Neural progenitor cell (in vitro differentiated cells): ENCODE results near the gene RIPOR1. TPM values are rescaled to one million over a fixed set of nuclear protein-coding genes. Genes with fewer than 3 reads are reported as not detected.

ENCODE experiments used
- DNase-seq: peaks from one replicate; pipeline ENCODE4 v3.0.0-alpha.2; 2016; ENCODE audit warnings: low spot score
- H2AFZ ChIP-seq: fragments of 200-600 bp; sonication (generic); replicated peaks from 2 replicates; pipeline ENCODE4 v1.6.1; 2016; ENCODE audit warnings: antibody characterized with exemption
- H3F3A ChIP-seq: fragments of 200-600 bp; sonication (generic); 2 replicates; pipeline ENCODE4 v1.6.1; 2016; ENCODE audit warnings: antibody characterized with exemption, low read depth
- H3K27ac ChIP-seq: fragments of 200-600 bp; sonication (generic); 2 replicates; pipeline ENCODE4 v1.5.1; 2016; ENCODE audit warnings: mild to moderate bottlenecking
- H3K27me3 ChIP-seq: fragments of 200-600 bp; sonication (generic); 2 replicates; pipeline ENCODE4 v1.6.1; 2016; ENCODE audit warnings: mild to moderate bottlenecking, moderate library complexity
- H3K36me3 ChIP-seq: fragments of 200-600 bp; sonication (generic); 2 replicates; pipeline ENCODE4 v1.5.1; 2016
- H3K4me1 ChIP-seq: fragments of 200-600 bp; sonication (generic); 2 replicates; pipeline ENCODE4 v1.6.1; 2016; ENCODE audit warnings: mixed run types
- H3K4me2 ChIP-seq: fragments of 200-600 bp; sonication (generic); 2 replicates; pipeline ENCODE4 v1.6.1; 2016
- H3K4me3 ChIP-seq: fragments of 200-600 bp; sonication (generic); 2 replicates; pipeline ENCODE4 v1.5.1; 2016
- H3K79me2 ChIP-seq: fragments of 200-600 bp; sonication (generic); 2 replicates; pipeline ENCODE4 v1.6.1; 2016; ENCODE audit warnings: low read depth
- H3K9ac ChIP-seq: fragments of 200-600 bp; sonication (generic); 2 replicates; pipeline ENCODE4 v1.6.1; 2016
- H3K9me3 ChIP-seq: fragments of 200-600 bp; sonication (generic); 2 replicates; pipeline ENCODE4 v1.5.1; 2016; ENCODE audit warnings: low read depth
- H4K20me1 ChIP-seq: fragments of 200-600 bp; sonication (generic); 2 replicates; pipeline ENCODE4 v1.6.1; 2016; ENCODE audit warnings: low read depth
- H3K27ac Mint-ChIP-seq: 3 replicates; pipeline ENCODE4 v1.8.0; 2021; ENCODE audit warnings: mixed read lengths
- H3K27me3 Mint-ChIP-seq: 2 replicates; pipeline ENCODE4 v1.8.0; 2022; ENCODE audit warnings: low read depth, mild to moderate bottlenecking, inconsistent platforms, moderate library complexity, mixed read lengths; ENCODE audit not compliant: insufficient read depth
- H3K36me3 Mint-ChIP-seq: 3 replicates; pipeline ENCODE4 v1.8.0; 2021; ENCODE audit warnings: mixed read lengths
- H3K4me1 Mint-ChIP-seq: 3 replicates; pipeline ENCODE4 v1.8.0; 2021; ENCODE audit warnings: mixed read lengths
- H3K4me3 Mint-ChIP-seq: 3 replicates; pipeline ENCODE4 v1.8.0; 2021; ENCODE audit warnings: mild to moderate bottlenecking, moderate library complexity, mixed read lengths
- H3K9me3 Mint-ChIP-seq: 3 replicates; pipeline ENCODE4 v1.8.0; 2020; ENCODE audit warnings: mixed read lengths
- CTCF ChIP-seq: fragments of 200-600 bp; sonication (generic); IDR thresholded peaks from 2 replicates; pipeline ENCODE4 v1.5.1; 2017; ENCODE audit warnings: antibody characterized with exemption, mild to moderate bottlenecking
- EZH2 ChIP-seq: fragments of 200-600 bp; sonication (generic); IDR thresholded peaks from 2 replicates; pipeline ENCODE4 v1.6.1; 2017; ENCODE audit warnings: antibody characterized with exemption, mild to moderate bottlenecking, moderate library complexity
- EZH2phosphoT487 ChIP-seq: fragments of 200-600 bp; sonication (generic); IDR thresholded peaks from 2 replicates; pipeline ENCODE4 v1.6.1; 2017; ENCODE audit warnings: antibody characterized with exemption
- total RNA-seq: library from RNA; depleted of rRNA; stranded (reverse); fragments of >200 nt; gene quantifications from 2 replicates; pipeline ENCODE4 v1.2.3, GENCODE V29; 2015; ENCODE audit warnings: low replicate concordance

Gene RIPOR1
- total RNA-seq, 1 donor from 2014 or later, result 13.5 TPM

- H3K9me3 Mint-ChIP-seq, result no peaks in the 10 kb centered on the region
- no peak for DNase-seq
- no peak overlapping the region for H3K27ac ChIP-seq
- H3K4me1 Mint-ChIP-seq, result peaks cover 3% of the 10 kb centered on the region
- H3K9ac ChIP-seq, result no peak overlapping the region
- no peak overlapping the region for H2AFZ ChIP-seq
- H3K9me3 ChIP-seq, result no peaks in the 10 kb centered on the region
- no peak overlapping the region for H3K4me3 ChIP-seq
- H3K27me3 ChIP-seq, result no peaks in the 10 kb centered on the region
- no peak overlapping the region for H3K4me3 Mint-ChIP-seq
- H3F3A ChIP-seq, result peaks cover 8% of the 10 kb centered on the region
- H3K36me3 Mint-ChIP-seq, result peaks cover 16% of the 10 kb centered on the region
- TF ChIP-seq EZH2phosphoT487 (no peak), CTCF (no peak), EZH2 (no peak)
- no peaks in the 10 kb centered on the region for H3K4me1 ChIP-seq
- no peaks in the 10 kb centered on the region for H3K79me2 ChIP-seq
- no peak overlapping the region for H3K4me2 ChIP-seq
- peaks cover 2% of the 10 kb centered on the region for H3K27me3 Mint-ChIP-seq
- H4K20me1 ChIP-seq, result peaks cover 31% of the 10 kb centered on the region
- H3K27ac Mint-ChIP-seq, result no peak overlapping the region
- H3K36me3 ChIP-seq, result no peaks in the 10 kb centered on the region
Observed at GRCh38 chr16:67545665-67546024, 17.0 kb downstream of the RIPOR1 start.

DNA sequence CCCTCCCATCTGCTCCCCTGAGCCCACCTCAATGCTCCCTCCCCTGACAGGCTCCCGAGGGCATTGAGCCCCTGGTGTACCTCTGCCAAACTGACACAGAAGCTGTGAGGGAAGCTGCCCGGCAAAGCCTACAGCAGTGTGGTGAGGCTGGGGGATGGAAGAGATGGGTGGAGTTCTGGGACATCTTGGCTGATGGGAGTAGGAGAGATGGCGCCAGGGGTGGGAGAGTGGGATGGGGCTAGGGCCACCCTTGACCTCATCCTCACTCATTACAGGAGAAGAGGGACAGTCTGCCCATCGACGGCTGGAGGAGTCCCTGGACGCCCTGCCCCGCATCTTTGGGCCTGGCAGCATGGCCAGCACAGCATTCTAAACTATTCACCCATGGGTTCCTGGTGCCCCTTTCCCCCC is 17.5 kb downstream of the RIPOR1 start:
- Mint-ChIP-seq H3K4me3 (no peak overlapping the region), H3K27me3 (peaks cover 2% of the 10 kb centered on the region), H3K4me1 (peaks cover 3% of the 10 kb centered on the region), H3K27ac (no peak overlapping the region), H3K36me3 (peaks cover 13% of the 10 kb centered on the region), H3K9me3 (no peaks in the 10 kb centered on the region)
- no peaks in the 10 kb centered on the region for H3K27me3 ChIP-seq
- H3K36me3 ChIP-seq, result no peaks in the 10 kb centered on the region
- H3K4me3 ChIP-seq, result no peak overlapping the region
- peaks cover 26% of the 10 kb centered on the region for H4K20me1 ChIP-seq
- TF ChIP-seq EZH2phosphoT487, result no peak
- no peak for TF ChIP-seq EZH2
- no peak for TF ChIP-seq CTCF
- no peak for DNase-seq
- no peak overlapping the region for H2AFZ ChIP-seq
- peaks cover 8% of the 10 kb centered on the region for H3F3A ChIP-seq
- no peak overlapping the region for H3K9ac ChIP-seq
- no peak overlapping the region for H3K4me2 ChIP-seq
- no peak overlapping the region for H3K27ac ChIP-seq
- no peaks in the 10 kb centered on the region for H3K9me3 ChIP-seq
- no peaks in the 10 kb centered on the region for H3K79me2 ChIP-seq
- no peaks in the 10 kb centered on the region for H3K4me1 ChIP-seq

DNA sequence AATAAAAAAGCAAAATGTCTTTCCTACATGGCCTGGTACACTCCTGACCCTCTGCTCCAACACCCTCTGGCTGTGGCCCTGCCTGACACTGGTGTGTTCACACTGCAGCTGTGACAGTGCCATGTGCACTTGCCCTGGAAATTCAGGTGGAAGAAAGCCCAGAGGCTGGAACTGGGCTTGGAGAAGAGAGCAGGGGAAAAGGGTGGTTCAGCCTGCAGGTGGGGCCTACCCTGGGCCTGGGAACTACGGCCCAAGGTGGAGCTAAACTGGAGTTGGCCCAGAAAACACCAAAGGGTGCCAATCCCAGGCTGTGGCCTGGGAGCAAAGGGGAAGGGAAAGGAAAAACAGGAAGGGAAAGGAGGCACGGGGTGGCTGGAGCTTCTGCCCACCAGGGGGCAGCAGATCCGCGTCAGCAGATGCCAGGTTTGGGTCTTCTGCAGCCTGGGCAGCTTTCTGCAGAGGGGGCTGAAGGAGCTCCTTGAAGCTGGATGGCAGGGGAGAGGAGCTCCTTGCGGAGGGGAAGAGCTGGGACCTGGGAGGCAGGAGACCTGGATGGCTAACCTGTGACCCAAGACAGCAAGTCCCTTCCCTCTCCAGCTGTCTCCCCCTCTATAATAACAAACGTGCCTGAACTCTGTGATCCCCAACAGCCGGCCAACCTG is 18.3 kb downstream of the RIPOR1 start:
- H2AFZ ChIP-seq, result no peak overlapping the region

More for the DNA sequence above, 18.3 kb downstream of the RIPOR1 start:
- TF ChIP-seq EZH2 (no peak), CTCF (peak; percentile 87)
- Mint-ChIP-seq H3K36me3 (peaks cover 11% of the 10 kb centered on the region), H3K4me3 (peak overlapping the region; percentile 28), H3K9me3 (no peaks in the 10 kb centered on the region), H3K27ac (no peak overlapping the region), H3K4me1 (peaks cover 3% of the 10 kb centered on the region), H3K27me3 (peaks cover 2% of the 10 kb centered on the region)
- Histone ChIP-seq H3F3A (peaks cover 8% of the 10 kb centered on the region), H3K4me3 (no peak overlapping the region), H3K27me3 (no peaks in the 10 kb centered on the region), H3K79me2 (no peaks in the 10 kb centered on the region), H3K9me3 (no peaks in the 10 kb centered on the region), H4K20me1 (peaks cover 22% of the 10 kb centered on the region), H3K27ac (no peak overlapping the region), H3K4me2 (no peak overlapping the region), H3K36me3 (no peaks in the 10 kb centered on the region), H3K9ac (no peak overlapping the region), H3K4me1 (no peaks in the 10 kb centered on the region)
- peak; percentile 86 for DNase-seq
